ENCODE data around the gene CCDC74B.
"Not testable (repeated sequence)": the region's sequence is repeated elsewhere in the genome, so short reads cannot be mapped to it uniquely, and the experiment has no call there.

The CCDC74B gene

GRCh38 chr2:130145006-130145414 is at the start of gene CCDC74B:
TSS of gene CCDC74B (minus strand) at chr2:130145112. CDS start at chr2:130144996, 116 bp downstream.
- H3K4me3 ChIP-seq (replicated peaks; ENCODE audit: low read depth, low read length): peak within 1 kb of the TSS; percentile 32
- not testable (repeated sequence) for DNase-seq (ENCODE audit: extremely low read depth, low read depth)

DNA sequence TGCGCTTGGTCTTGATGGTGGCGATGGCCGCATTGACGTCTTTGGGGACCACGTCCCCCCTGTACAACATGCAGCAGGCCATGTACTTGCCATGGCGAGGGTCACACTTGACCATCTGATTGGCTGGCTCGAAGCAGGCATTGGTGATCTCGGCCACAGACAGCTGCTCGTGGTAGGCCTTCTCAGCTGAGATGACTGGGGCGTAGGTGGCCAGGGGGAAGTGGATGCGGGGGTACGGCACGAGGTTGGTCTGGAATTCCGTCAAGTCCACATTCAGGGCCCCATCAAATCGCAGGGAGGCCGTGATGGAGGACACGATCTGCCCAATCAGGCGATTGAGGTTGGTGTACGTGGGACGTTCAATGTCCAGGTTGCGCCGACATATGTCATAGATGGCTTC is 48.9 kb upstream of the CCDC74B start:
- not testable (repeated sequence) for DNase-seq (ENCODE audit: extremely low read depth, low read depth); H3K4me3 ChIP-seq (replicated peaks; ENCODE audit: low read depth, low read length)

DNA sequence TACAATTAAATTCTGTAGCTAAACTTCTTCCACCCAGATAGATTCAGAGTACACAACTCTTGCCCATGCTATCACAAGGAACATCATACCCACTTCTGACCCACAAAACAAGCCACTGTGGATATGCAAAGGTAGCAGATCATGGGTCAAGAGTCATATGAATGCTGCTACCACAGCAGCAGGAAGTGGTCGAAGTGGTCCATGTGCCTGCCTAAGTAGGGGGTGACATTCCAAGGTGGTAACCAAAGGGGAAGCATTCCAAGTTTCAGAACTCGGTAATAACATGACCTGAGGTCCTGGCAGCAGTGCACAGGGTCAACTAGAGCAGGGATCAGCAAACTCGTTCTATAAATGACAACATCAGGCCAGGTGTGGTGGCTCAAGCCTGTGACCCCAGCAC is 47.5 kb upstream of the CCDC74B start:
- H3K4me3 ChIP-seq (replicated peaks; ENCODE audit: low read depth, low read length); DNase-seq (ENCODE audit: extremely low read depth, low read depth): not testable (repeated sequence)

GRCh38 chr2:130191319-130191718 is 46.4 kb upstream of the CCDC74B start:
- DNase-seq (ENCODE audit: extremely low read depth, low read depth); H3K4me3 ChIP-seq (replicated peaks; ENCODE audit: low read depth, low read length): not testable (repeated sequence)

DNA sequence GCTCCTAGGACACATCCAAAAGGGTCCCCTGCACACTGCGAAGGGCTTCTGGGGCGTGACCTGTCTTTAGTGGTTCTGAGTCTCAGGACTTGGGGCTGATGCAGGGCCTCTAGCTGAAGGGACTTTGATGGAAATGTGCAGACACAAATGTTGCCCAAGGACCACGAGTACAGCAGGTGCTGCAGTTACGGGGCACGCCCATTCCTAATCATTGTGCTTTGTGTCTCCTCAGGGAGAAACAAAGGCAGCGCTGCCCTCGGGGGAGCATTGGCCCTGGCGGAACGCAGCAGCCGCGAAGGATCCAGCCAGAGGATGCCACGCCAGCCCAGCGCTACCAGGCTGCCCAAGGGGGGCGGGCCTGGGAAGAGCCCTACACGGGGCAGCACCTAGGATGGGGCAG is 45.3 kb upstream of the CCDC74B start:
- TF ChIP-seq, protein P1, sequence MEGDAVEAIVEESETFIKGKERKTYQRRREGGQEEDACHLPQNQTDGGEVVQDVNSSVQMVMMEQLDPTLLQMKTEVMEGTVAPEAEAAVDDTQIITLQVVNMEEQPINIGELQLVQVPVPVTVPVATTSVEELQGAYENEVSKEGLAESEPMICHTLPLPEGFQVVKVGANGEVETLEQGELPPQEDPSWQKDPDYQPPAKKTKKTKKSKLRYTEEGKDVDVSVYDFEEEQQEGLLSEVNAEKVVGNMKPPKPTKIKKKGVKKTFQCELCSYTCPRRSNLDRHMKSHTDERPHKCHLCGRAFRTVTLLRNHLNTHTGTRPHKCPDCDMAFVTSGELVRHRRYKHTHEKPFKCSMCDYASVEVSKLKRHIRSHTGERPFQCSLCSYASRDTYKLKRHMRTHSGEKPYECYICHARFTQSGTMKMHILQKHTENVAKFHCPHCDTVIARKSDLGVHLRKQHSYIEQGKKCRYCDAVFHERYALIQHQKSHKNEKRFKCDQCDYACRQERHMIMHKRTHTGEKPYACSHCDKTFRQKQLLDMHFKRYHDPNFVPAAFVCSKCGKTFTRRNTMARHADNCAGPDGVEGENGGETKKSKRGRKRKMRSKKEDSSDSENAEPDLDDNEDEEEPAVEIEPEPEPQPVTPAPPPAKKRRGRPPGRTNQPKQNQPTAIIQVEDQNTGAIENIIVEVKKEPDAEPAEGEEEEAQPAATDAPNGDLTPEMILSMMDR (IDR thresholded peaks at IDR 0.05; ENCODE audit: low read depth, low read length, missing control alignments): no peak
- no peak for DNase-seq (ENCODE audit: extremely low read depth, low read depth)
- no peak overlapping the region for H3K4me3 ChIP-seq (replicated peaks; ENCODE audit: low read depth, low read length)

DNA sequence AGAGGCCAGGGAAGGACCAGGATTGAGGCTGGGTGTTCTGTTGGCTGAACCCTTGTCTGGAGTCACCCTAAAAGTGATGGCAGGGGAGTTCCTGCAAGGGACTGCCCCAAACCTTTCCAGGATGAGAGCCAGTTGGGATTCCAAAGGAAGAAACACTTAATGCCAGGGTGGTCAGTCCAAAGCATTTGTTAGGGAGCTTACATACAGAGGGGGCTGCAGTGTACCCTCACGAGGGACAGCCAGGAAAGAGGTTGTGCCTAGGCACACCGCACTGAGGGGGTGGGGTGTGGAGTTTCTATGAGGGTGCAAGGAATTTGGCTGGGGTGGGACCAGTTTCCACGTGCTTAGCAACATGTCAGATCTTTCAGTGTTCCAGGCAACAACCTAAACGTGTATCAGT is 44.0 kb upstream of the CCDC74B start:
- not testable (repeated sequence) for DNase-seq (ENCODE audit: extremely low read depth, low read depth); H3K4me3 ChIP-seq (replicated peaks; ENCODE audit: low read depth, low read length)

DNA sequence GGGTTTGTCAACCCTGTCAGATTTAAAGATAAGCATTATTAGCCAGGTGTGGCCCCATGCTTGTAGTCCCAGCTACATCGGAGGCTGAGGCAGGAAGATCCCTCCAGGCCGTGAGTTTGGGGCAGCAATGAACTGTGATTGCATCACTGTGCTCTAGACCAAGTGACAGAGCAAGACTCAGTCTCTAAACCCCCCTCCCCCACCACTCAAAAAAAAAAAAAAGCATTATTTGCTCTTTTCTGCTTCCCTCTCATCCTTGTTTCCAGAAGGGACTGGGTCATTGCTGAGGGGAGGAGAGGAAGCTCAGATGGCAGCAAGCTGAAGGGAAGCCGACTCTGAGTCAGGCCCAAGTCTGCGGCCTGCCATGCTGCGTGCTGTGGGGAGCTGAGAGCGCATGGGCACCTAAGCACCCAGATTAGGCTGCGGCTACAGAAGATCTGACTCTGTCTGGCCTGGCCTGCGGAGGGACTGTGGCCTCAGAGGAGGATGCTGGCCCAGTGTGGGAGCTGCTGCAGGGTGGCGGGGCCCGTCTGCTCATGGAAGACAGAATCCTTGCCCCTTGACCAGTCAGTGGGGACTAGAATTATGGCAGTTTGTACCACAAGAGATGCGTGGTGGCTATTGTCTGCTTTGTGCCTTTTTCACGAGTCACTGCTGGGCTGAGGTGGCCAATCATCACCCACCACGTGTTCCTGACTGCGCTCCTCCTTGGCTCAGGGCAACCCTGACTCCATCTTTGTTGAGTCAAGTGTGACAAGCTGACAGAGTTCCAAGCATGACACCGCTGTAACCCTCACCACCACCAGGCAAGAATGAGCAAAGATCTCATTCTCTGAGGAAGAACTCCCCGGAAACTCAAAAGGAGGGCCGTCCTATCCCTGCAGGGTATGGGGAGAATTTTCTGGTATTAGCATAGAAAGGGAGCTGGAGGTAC is 43.2 kb upstream of the CCDC74B start:
- not testable (repeated sequence) for DNase-seq (ENCODE audit: extremely low read depth, low read depth); H3K4me3 ChIP-seq (replicated peaks; ENCODE audit: low read depth, low read length)

DNA sequence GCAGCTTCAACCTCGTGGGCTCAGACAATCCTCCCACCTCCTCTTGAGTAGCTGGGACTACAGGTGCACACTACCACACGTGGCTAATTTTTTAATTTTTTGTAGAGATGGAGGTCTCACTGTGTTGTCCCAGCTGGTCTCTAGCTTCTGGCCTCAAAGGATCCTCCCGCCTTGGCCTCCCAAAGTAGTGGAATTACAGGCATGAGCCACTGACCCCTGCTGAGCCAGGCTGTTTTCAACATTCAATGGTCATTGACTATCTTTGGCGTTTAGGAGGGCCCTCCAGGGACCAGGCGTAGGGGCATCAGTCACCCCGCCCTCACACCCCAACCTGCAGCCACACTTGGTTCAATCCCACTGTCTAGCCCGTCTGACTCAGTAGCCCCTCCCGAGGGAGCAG is 42.4 kb upstream of the CCDC74B start:
- no peak overlapping the region for H3K4me3 ChIP-seq (replicated peaks; ENCODE audit: low read depth, low read length)
- no peak for DNase-seq (ENCODE audit: extremely low read depth, low read depth)
- TF ChIP-seq, protein P1 (IDR thresholded peaks at IDR 0.05; ENCODE audit: low read depth, low read length, missing control alignments): no peak

DNA sequence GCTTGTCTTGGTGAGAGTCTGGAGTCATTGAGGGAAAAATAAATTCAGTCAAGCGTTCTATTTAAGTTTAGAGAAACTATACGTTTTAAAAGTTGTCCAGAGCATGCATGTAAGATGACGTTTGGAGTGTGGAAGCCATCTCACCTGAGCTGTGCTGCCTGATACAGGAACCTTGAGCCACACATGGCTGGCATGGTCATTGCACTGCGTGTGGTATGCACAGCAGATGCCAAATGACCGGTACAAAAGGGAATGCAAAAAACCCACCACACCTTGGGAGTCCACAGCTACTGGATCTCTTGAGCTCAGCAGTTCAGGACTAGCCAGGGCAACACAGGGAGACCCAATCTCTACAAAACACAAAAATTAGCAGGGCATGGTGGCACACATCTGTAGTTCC is 41.5 kb upstream of the CCDC74B start:
- no peak for DNase-seq (ENCODE audit: extremely low read depth, low read depth)
- TF ChIP-seq, protein P1 (IDR thresholded peaks at IDR 0.05; ENCODE audit: low read depth, low read length, missing control alignments): no peak
- H3K4me3 ChIP-seq (replicated peaks; ENCODE audit: low read depth, low read length): no peak overlapping the region

- no peak overlapping the region for H3K4me3 ChIP-seq (replicated peaks; ENCODE audit: low read depth, low read length)
- TF ChIP-seq, protein P1 (IDR thresholded peaks at IDR 0.05; ENCODE audit: low read depth, low read length, missing control alignments): no peak
- no peak for DNase-seq (ENCODE audit: extremely low read depth, low read depth)
These were observed 41.0 kb upstream of the CCDC74B start for GRCh38 chr2:130185896-130186295.

All from HFF-Myc (cell line).